T-helper 1 cell (primary cell): ENCODE measurements around the gene CEP152.

Experiments
- DNase-seq, 5 donors: peaks; one replicate each; pipeline ENCODE4 v3.0.0-alpha.2; 2012 to 2020

The CEP152 gene

GRCh38 chr15:48695827-48696573 lies 114.9 kb downstream of the CEP152 start:
- no peak for DNase-seq

- DNase-seq, result no peak
Measured at GRCh38 chr15:48695088-48695826, 115.6 kb downstream of the CEP152 start.

- DNase-seq, result no peak
Measured at GRCh38 chr15:48693484-48693883, 117.4 kb downstream of the CEP152 start.

GRCh38 chr15:48688493-48688892 lies 122.4 kb downstream of the CEP152 start:
- DNase-seq, result no peak
